ENCODE measurements around the gene CAV2.

CAV2 gene

DNA sequence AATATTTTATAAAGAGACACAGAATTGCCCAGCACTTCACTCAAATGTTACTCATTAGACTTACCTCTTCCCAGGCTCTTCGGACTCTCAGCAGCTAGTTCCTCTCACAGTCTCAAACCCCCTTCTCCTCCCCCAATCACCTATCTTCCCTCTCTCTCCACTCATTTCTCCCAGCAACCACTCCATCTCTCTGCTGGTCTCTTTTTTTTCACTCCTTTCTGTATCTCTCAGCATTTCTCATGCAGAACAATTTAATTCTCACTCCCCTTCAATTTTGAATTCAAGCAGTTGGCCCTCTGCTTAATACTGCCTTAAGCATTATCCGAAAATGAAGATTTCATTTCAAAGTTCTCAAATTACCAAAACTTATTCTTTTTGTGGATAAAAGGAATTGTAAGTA is 34.4 kb upstream of the CAV2 start:
- TF ChIP-seq, protein P1, sequence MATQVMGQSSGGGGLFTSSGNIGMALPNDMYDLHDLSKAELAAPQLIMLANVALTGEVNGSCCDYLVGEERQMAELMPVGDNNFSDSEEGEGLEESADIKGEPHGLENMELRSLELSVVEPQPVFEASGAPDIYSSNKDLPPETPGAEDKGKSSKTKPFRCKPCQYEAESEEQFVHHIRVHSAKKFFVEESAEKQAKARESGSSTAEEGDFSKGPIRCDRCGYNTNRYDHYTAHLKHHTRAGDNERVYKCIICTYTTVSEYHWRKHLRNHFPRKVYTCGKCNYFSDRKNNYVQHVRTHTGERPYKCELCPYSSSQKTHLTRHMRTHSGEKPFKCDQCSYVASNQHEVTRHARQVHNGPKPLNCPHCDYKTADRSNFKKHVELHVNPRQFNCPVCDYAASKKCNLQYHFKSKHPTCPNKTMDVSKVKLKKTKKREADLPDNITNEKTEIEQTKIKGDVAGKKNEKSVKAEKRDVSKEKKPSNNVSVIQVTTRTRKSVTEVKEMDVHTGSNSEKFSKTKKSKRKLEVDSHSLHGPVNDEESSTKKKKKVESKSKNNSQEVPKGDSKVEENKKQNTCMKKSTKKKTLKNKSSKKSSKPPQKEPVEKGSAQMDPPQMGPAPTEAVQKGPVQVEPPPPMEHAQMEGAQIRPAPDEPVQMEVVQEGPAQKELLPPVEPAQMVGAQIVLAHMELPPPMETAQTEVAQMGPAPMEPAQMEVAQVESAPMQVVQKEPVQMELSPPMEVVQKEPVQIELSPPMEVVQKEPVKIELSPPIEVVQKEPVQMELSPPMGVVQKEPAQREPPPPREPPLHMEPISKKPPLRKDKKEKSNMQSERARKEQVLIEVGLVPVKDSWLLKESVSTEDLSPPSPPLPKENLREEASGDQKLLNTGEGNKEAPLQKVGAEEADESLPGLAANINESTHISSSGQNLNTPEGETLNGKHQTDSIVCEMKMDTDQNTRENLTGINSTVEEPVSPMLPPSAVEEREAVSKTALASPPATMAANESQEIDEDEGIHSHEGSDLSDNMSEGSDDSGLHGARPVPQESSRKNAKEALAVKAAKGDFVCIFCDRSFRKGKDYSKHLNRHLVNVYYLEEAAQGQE (IDR thresholded peaks at IDR 0.05; ENCODE audit: insufficient read depth in 1 of 2, low read depth in 2 of 2, low read length in 2 of 2), result no peak
- no peak for TF ChIP-seq FOXP2 (optimal IDR thresholded peaks at IDR 0.05; ENCODE audit: borderline replicate concordance, extremely low read depth, extremely low read length, insufficient read depth)
- no peak for TF ChIP-seq POLR2AphosphoS5 (IDR thresholded peaks at IDR 0.05; ENCODE audit: low read depth, low read length)
- TF ChIP-seq TAF1 (IDR thresholded peaks at IDR 0.05; ENCODE audit: borderline replicate concordance, insufficient read depth, low read length), result no peak
- TF ChIP-seq SIN3A (IDR thresholded peaks at IDR 0.05; ENCODE audit: borderline replicate concordance, insufficient read depth, low read length), result no peak

DNA sequence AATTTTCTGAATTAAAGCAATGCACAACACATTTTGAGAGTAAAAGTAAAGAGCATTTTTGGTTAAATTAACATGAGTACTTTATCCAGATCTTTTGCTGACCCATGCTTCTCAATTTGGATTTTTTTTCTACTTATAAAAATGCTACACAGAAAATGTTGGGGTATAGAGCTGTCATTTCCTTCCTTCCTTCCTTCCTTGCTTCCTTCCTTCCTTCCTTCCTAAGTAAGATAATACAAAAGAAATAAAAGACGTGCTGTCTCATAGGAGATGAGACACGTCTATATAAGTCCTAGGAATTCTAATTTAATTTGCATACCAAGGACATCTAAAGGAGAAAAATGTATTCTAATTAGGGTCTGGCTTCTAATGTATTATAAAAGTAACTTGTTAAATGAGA is 31.0 kb upstream of the CAV2 start:
- TF ChIP-seq SIN3A (IDR thresholded peaks at IDR 0.05; ENCODE audit: borderline replicate concordance, insufficient read depth, low read length), result no peak

DNA sequence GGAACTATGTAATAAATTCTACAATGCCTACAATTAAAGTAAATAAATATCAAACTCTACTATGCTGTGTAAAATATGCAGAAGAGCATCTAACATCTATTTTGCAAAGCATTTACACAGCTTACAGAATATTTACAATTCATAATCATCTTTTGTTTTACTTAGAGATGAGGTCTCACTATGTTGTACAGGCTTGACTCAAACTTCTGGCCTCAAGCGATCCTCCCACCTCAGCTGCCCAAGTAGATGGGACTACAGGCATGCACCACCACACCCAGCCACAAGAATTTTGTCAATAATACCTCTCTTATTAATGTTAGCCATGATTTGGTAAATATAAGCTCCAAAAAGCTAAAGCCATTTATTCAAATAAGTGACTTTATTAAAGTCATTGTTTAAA is 21.9 kb upstream of the CAV2 start:
- TF ChIP-seq TAF1 (IDR thresholded peaks at IDR 0.05; ENCODE audit: borderline replicate concordance, insufficient read depth, low read length), result no peak
- TF ChIP-seq, protein P1 (IDR thresholded peaks at IDR 0.05; ENCODE audit: insufficient read depth in 1 of 2, low read depth in 2 of 2, low read length in 2 of 2), result no peak
- no peak for TF ChIP-seq POLR2AphosphoS5 (IDR thresholded peaks at IDR 0.05; ENCODE audit: low read depth, low read length)
- TF ChIP-seq SIN3A (IDR thresholded peaks at IDR 0.05; ENCODE audit: borderline replicate concordance, insufficient read depth, low read length), result no peak
- TF ChIP-seq FOXP2 (optimal IDR thresholded peaks at IDR 0.05; ENCODE audit: borderline replicate concordance, extremely low read depth, extremely low read length, insufficient read depth), result no peak

DNA sequence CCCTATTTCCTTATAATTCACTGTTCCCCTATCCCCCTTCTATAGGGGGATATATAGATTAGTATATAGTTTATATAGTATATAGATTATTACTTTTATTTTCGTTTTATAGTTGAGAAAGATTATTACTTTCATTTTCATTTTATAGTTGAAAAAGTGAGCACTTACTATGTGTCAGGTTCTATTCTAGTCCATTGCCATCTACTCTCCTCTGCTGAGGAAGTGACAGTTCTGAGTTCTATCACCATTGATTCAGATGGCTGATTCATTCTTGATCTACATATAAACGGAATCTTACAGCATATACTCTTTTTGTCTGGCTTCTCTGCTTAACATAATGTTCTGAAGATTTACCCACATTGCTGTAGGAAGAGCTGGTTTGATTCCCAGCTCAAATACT is 20.7 kb upstream of the CAV2 start:
- TF ChIP-seq TAF1 (IDR thresholded peaks at IDR 0.05; ENCODE audit: borderline replicate concordance, insufficient read depth, low read length) (no peak), SIN3A (IDR thresholded peaks at IDR 0.05; ENCODE audit: borderline replicate concordance, insufficient read depth, low read length) (no peak), FOXP2 (optimal IDR thresholded peaks at IDR 0.05; ENCODE audit: borderline replicate concordance, extremely low read depth, extremely low read length, insufficient read depth) (no peak), POLR2AphosphoS5 (IDR thresholded peaks at IDR 0.05; ENCODE audit: low read depth, low read length) (no peak)
- TF ChIP-seq, protein P1 (IDR thresholded peaks at IDR 0.05; ENCODE audit: insufficient read depth in 1 of 2, low read depth in 2 of 2, low read length in 2 of 2), result no peak

DNA sequence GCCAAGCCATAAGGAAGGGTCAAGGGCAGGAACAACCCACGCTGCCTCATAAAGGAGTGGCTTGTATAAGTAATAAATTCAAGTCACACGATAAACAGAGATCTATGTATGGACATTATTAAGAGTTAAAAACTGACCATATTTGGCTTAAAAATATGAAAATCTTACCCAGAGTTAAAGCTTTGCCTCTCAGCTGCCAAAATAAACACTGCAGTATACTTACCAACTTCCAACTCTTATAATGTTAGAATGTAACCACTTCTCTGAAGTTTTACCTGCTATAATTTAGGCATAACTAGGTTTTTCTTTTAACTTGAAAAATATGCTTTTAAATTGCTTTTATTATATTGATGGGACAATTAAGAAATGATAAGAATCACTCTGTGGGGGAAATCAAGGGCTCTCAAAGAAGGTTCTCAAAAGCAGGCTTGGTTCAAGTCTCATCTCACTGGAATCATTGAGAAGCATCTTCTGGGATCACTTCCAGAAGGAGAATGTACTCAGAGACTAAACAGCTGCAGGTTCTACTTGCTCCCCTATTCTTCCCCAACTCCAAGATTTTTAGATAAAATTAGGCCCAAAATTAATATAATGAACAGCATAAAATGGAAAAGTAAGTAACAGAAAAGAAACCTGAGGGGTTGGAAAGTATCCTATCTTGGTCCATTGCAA is 16.1 kb upstream of the CAV2 start:
- no peak for TF ChIP-seq POLR2AphosphoS5 (IDR thresholded peaks at IDR 0.05; ENCODE audit: low read depth, low read length)
- no peak for TF ChIP-seq SIN3A (IDR thresholded peaks at IDR 0.05; ENCODE audit: borderline replicate concordance, insufficient read depth, low read length)
- TF ChIP-seq TAF1 (IDR thresholded peaks at IDR 0.05; ENCODE audit: borderline replicate concordance, insufficient read depth, low read length), result no peak
- TF ChIP-seq FOXP2 (optimal IDR thresholded peaks at IDR 0.05; ENCODE audit: borderline replicate concordance, extremely low read depth, extremely low read length, insufficient read depth), result no peak
- TF ChIP-seq, protein P1 (IDR thresholded peaks at IDR 0.05; ENCODE audit: insufficient read depth in 1 of 2, low read depth in 2 of 2, low read length in 2 of 2), result no peak

Measured in PFSK-1 (cell line).